ENCODE measurements around the gene AK5.

DNA sequence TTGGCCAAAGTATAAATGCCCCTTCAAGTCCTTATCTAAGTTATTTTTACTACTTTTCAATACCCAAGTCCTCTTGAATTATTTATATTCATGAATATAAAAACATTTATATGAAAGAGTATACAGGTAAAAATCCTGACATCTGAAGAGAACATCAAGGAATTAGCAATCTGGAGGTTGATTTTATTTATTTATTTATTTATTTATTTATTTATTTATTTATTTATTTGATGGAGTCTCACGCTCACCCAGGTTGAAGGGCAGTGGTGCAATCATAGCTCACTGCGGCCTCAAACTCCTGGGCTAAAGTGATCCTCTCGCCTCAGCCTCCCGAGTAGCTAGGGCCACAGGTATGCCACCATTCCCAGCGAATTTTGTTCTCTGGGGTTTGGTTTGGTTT lies 307.4 kb downstream of the AK5 start:
- TF ChIP-seq, protein P1, sequence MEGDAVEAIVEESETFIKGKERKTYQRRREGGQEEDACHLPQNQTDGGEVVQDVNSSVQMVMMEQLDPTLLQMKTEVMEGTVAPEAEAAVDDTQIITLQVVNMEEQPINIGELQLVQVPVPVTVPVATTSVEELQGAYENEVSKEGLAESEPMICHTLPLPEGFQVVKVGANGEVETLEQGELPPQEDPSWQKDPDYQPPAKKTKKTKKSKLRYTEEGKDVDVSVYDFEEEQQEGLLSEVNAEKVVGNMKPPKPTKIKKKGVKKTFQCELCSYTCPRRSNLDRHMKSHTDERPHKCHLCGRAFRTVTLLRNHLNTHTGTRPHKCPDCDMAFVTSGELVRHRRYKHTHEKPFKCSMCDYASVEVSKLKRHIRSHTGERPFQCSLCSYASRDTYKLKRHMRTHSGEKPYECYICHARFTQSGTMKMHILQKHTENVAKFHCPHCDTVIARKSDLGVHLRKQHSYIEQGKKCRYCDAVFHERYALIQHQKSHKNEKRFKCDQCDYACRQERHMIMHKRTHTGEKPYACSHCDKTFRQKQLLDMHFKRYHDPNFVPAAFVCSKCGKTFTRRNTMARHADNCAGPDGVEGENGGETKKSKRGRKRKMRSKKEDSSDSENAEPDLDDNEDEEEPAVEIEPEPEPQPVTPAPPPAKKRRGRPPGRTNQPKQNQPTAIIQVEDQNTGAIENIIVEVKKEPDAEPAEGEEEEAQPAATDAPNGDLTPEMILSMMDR (IDR thresholded peaks at IDR 0.05): no peak
- TF ChIP-seq POLR2AphosphoS5 (IDR thresholded peaks at IDR 0.05; ENCODE audit: low read depth, low read length): no peak
- TF ChIP-seq, protein P2, sequence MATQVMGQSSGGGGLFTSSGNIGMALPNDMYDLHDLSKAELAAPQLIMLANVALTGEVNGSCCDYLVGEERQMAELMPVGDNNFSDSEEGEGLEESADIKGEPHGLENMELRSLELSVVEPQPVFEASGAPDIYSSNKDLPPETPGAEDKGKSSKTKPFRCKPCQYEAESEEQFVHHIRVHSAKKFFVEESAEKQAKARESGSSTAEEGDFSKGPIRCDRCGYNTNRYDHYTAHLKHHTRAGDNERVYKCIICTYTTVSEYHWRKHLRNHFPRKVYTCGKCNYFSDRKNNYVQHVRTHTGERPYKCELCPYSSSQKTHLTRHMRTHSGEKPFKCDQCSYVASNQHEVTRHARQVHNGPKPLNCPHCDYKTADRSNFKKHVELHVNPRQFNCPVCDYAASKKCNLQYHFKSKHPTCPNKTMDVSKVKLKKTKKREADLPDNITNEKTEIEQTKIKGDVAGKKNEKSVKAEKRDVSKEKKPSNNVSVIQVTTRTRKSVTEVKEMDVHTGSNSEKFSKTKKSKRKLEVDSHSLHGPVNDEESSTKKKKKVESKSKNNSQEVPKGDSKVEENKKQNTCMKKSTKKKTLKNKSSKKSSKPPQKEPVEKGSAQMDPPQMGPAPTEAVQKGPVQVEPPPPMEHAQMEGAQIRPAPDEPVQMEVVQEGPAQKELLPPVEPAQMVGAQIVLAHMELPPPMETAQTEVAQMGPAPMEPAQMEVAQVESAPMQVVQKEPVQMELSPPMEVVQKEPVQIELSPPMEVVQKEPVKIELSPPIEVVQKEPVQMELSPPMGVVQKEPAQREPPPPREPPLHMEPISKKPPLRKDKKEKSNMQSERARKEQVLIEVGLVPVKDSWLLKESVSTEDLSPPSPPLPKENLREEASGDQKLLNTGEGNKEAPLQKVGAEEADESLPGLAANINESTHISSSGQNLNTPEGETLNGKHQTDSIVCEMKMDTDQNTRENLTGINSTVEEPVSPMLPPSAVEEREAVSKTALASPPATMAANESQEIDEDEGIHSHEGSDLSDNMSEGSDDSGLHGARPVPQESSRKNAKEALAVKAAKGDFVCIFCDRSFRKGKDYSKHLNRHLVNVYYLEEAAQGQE (IDR thresholded peaks at IDR 0.05; ENCODE audit: insufficient read depth in 1 of 2, low read depth in 2 of 2, low read length in 1 of 2): no peak
